ENCODE results near the gene TMEM171. TPM values are rescaled to one million over a fixed set of nuclear protein-coding genes. Genes with fewer than 3 reads are reported as not detected.
A peak's percentile ranks its signal among the peaks of the same experiment; 100 is the strongest.

TMEM171 gene
- total RNA-seq, 1 experiment from 2014 or later: 1.7 TPM

DNA sequence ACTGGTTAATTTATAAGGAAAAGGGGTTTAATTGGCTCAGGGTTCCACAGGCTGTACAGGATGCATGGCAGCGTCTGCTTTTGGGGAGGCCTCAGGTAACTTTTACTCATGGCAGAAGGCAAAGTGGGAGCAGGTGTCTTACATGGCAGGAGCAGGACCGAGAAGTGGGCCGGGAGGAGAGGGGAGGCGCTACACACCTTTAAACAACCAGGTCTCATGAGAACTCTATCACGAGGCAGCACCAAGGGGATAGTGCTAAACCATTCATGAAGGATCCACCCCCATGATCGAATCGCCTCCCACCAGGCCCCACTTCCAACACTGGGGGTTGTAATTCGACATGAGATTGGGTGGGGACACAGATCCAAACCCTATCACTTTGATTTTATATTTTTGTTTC is 21.7 kb downstream of the TMEM171 start:
- ATAC-seq (peak; percentile 55), DNase-seq (ENCODE audit: low spot score) (no peak)
- ChIA-PET CTCF (no interaction called here), POLR2A (no interaction called here)
- TF ChIP-seq KAT7 (CRISPR knock-in tag; IDR thresholded peaks at IDR 0.05; ENCODE audit: borderline replicate concordance) (no peak), SMAD3 (CRISPR knock-in tag; IDR thresholded peaks at IDR 0.05; ENCODE audit: borderline replicate concordance) (no peak), ZNF232 (CRISPR knock-in tag; IDR thresholded peaks at IDR 0.05) (no peak), PRRX2 (CRISPR knock-in tag; IDR thresholded peaks at IDR 0.05) (no peak), NR3C1 (CRISPR knock-in tag; conservative IDR thresholded peaks at IDR 0.05; ENCODE audit: low read depth) (no peak), ZNF121 (CRISPR knock-in tag; IDR thresholded peaks at IDR 0.05) (no peak), MYBL2 (CRISPR knock-in tag; IDR thresholded peaks at IDR 0.05) (no peak)
- TF ChIP-seq, protein P1, sequence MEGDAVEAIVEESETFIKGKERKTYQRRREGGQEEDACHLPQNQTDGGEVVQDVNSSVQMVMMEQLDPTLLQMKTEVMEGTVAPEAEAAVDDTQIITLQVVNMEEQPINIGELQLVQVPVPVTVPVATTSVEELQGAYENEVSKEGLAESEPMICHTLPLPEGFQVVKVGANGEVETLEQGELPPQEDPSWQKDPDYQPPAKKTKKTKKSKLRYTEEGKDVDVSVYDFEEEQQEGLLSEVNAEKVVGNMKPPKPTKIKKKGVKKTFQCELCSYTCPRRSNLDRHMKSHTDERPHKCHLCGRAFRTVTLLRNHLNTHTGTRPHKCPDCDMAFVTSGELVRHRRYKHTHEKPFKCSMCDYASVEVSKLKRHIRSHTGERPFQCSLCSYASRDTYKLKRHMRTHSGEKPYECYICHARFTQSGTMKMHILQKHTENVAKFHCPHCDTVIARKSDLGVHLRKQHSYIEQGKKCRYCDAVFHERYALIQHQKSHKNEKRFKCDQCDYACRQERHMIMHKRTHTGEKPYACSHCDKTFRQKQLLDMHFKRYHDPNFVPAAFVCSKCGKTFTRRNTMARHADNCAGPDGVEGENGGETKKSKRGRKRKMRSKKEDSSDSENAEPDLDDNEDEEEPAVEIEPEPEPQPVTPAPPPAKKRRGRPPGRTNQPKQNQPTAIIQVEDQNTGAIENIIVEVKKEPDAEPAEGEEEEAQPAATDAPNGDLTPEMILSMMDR (IDR thresholded peaks at IDR 0.05): no peak
- TF ChIP-seq, protein P2, sequence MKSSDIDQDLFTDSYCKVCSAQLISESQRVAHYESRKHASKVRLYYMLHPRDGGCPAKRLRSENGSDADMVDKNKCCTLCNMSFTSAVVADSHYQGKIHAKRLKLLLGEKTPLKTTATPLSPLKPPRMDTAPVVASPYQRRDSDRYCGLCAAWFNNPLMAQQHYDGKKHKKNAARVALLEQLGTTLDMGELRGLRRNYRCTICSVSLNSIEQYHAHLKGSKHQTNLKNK (CRISPR knock-in tag; IDR thresholded peaks at IDR 0.05): no peak
- TF ChIP-seq, protein P3, sequence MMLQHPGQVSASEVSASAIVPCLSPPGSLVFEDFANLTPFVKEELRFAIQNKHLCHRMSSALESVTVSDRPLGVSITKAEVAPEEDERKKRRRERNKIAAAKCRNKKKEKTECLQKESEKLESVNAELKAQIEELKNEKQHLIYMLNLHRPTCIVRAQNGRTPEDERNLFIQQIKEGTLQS (CRISPR knock-in tag; conservative IDR thresholded peaks at IDR 0.05): no peak
- TF ChIP-seq, protein P4, sequence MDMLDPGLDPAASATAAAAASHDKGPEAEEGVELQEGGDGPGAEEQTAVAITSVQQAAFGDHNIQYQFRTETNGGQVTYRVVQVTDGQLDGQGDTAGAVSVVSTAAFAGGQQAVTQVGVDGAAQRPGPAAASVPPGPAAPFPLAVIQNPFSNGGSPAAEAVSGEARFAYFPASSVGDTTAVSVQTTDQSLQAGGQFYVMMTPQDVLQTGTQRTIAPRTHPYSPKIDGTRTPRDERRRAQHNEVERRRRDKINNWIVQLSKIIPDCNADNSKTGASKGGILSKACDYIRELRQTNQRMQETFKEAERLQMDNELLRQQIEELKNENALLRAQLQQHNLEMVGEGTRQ (CRISPR knock-in tag; IDR thresholded peaks at IDR 0.05): no peak
- TF ChIP-seq, protein P5, sequence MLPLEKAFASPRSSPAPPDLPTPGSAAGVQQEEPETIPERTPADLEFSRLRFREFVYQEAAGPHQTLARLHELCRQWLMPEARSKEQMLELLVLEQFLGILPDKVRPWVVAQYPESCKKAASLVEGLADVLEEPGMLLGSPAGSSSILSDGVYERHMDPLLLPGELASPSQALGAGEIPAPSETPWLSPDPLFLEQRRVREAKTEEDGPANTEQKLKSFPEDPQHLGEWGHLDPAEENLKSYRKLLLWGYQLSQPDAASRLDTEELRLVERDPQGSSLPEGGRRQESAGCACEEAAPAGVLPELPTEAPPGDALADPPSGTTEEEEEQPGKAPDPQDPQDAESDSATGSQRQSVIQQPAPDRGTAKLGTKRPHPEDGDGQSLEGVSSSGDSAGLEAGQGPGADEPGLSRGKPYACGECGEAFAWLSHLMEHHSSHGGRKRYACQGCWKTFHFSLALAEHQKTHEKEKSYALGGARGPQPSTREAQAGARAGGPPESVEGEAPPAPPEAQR (CRISPR knock-in tag; IDR thresholded peaks at IDR 0.05): no peak
- TF ChIP-seq, protein P6, sequence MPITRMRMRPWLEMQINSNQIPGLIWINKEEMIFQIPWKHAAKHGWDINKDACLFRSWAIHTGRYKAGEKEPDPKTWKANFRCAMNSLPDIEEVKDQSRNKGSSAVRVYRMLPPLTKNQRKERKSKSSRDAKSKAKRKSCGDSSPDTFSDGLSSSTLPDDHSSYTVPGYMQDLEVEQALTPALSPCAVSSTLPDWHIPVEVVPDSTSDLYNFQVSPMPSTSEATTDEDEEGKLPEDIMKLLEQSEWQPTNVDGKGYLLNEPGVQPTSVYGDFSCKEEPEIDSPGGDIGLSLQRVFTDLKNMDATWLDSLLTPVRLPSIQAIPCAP (CRISPR knock-in tag; IDR thresholded peaks at IDR 0.05): no peak
- TF ChIP-seq, protein P7, sequence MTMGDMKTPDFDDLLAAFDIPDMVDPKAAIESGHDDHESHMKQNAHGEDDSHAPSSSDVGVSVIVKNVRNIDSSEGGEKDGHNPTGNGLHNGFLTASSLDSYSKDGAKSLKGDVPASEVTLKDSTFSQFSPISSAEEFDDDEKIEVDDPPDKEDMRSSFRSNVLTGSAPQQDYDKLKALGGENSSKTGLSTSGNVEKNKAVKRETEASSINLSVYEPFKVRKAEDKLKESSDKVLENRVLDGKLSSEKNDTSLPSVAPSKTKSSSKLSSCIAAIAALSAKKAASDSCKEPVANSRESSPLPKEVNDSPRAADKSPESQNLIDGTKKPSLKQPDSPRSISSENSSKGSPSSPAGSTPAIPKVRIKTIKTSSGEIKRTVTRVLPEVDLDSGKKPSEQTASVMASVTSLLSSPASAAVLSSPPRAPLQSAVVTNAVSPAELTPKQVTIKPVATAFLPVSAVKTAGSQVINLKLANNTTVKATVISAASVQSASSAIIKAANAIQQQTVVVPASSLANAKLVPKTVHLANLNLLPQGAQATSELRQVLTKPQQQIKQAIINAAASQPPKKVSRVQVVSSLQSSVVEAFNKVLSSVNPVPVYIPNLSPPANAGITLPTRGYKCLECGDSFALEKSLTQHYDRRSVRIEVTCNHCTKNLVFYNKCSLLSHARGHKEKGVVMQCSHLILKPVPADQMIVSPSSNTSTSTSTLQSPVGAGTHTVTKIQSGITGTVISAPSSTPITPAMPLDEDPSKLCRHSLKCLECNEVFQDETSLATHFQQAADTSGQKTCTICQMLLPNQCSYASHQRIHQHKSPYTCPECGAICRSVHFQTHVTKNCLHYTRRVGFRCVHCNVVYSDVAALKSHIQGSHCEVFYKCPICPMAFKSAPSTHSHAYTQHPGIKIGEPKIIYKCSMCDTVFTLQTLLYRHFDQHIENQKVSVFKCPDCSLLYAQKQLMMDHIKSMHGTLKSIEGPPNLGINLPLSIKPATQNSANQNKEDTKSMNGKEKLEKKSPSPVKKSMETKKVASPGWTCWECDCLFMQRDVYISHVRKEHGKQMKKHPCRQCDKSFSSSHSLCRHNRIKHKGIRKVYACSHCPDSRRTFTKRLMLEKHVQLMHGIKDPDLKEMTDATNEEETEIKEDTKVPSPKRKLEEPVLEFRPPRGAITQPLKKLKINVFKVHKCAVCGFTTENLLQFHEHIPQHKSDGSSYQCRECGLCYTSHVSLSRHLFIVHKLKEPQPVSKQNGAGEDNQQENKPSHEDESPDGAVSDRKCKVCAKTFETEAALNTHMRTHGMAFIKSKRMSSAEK (CRISPR knock-in tag; IDR thresholded peaks at IDR 0.05; ENCODE audit: borderline replicate concordance): no peak
- TF ChIP-seq, protein P8, sequence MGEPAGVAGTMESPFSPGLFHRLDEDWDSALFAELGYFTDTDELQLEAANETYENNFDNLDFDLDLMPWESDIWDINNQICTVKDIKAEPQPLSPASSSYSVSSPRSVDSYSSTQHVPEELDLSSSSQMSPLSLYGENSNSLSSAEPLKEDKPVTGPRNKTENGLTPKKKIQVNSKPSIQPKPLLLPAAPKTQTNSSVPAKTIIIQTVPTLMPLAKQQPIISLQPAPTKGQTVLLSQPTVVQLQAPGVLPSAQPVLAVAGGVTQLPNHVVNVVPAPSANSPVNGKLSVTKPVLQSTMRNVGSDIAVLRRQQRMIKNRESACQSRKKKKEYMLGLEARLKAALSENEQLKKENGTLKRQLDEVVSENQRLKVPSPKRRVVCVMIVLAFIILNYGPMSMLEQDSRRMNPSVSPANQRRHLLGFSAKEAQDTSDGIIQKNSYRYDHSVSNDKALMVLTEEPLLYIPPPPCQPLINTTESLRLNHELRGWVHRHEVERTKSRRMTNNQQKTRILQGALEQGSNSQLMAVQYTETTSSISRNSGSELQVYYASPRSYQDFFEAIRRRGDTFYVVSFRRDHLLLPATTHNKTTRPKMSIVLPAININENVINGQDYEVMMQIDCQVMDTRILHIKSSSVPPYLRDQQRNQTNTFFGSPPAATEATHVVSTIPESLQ (CRISPR knock-in tag; IDR thresholded peaks at IDR 0.05): no peak
- TF ChIP-seq, protein P9, sequence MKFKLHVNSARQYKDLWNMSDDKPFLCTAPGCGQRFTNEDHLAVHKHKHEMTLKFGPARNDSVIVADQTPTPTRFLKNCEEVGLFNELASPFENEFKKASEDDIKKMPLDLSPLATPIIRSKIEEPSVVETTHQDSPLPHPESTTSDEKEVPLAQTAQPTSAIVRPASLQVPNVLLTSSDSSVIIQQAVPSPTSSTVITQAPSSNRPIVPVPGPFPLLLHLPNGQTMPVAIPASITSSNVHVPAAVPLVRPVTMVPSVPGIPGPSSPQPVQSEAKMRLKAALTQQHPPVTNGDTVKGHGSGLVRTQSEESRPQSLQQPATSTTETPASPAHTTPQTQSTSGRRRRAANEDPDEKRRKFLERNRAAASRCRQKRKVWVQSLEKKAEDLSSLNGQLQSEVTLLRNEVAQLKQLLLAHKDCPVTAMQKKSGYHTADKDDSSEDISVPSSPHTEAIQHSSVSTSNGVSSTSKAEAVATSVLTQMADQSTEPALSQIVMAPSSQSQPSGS (CRISPR knock-in tag; IDR thresholded peaks at IDR 0.05; ENCODE audit: borderline replicate concordance, low read depth): no peak
- Mint-ChIP-seq H3K27me3 (ENCODE audit: low read depth) (peaks cover 3% of the 10 kb centered on the region; the same call in 1 of the 2 replicates), H3K4me3 (no peak overlapping the region), H3K4me1 (no peaks in the 10 kb centered on the region; the same call in 1 of the 2 replicates), H3K9me3 (no peaks in the 10 kb centered on the region), H3K36me3 (no peaks in the 10 kb centered on the region), H3K27ac (no peak overlapping the region)

All from WTC11 (cell line).